ENCODE measurements around the gene TECTB.

TECTB gene

GRCh38 chr10:112349521-112350085 is 66.4 kb downstream of the TECTB start:
- no peak for DNase-seq

GRCh38 chr10:112351146-112351545 is 67.9 kb downstream of the TECTB start:
- no peak for DNase-seq

GRCh38 chr10:112352044-112352443 is 68.8 kb downstream of the TECTB start:
- no peak for DNase-seq

- no peak for DNase-seq
Measured at GRCh38 chr10:112353046-112353445, 69.8 kb downstream of the TECTB start.

Measured in NCI-H446 (cell line).